GM12892 (cell line): Measurements from ENCODE around the gene CALCOCO2.
A peak's percentile ranks its signal among the peaks of the same experiment; 100 is the strongest.

ENCODE experiments used
- POLR2A ChIP-seq: IDR thresholded peaks from 2 replicates; pipeline ENCODE4 v1.6.1; 2011; ENCODE audit warnings: low read depth, low read length, control low read depth
- TAF1 ChIP-seq: IDR thresholded peaks from 2 replicates; pipeline ENCODE4 v1.6.1; 2011; ENCODE audit warnings: low read depth, mild to moderate bottlenecking, control low read depth, low read length, borderline replicate concordance

DNA sequence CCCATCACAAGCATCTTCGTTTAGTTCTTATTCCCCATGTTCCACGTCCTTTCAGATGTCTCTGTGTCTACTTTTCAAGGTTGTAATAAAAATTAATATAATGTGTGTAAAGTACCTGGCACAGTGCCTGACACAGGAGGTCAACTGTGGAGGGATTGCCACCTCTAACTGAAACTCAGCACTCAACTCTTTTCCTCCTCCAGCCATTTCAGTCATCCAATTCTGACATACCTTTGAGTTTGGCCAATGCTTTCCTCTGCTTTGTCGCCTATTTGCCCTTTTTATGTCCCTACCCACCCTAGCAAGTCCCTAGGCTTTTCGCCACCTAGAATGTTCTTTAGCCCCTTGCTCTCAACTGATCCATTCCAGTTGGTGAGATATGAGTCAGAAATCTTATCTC is 78.9 kb downstream of the CALCOCO2 start:
- TF ChIP-seq POLR2A, result peak; percentile 43; the same call in 1 of the 2 replicates
- no peak for TF ChIP-seq TAF1
